Fibroblast of lung (primary cell): ENCODE data around the gene DRICH1. TPM values are rescaled to one million over a fixed set of nuclear protein-coding genes. Genes with fewer than 3 reads are reported as not detected.

ENCODE experiments used
- DNase-seq, 2 donors: peaks; one replicate each; pipeline versions ENCODE4 v3.0.0 to v3.0.0-alpha.2; 2010; ENCODE audit warnings: low read depth in 2 of 2
- H2AFZ ChIP-seq: 2 replicates; pipeline ENCODE4 v1.5.1; 2012; ENCODE audit warnings: low read length, control low read depth, inconsistent platforms
- H3K27ac ChIP-seq: 2 replicates; pipeline ENCODE4 v1.5.1; 2011; ENCODE audit warnings: low read length, control low read depth; ENCODE audit not compliant: insufficient read depth
- H3K27me3 ChIP-seq: 2 replicates; pipeline ENCODE4 v1.5.1; 2011; ENCODE audit warnings: mild to moderate bottlenecking, low read length; ENCODE audit not compliant: control insufficient read depth, insufficient read depth
- H3K36me3 ChIP-seq: 2 replicates; pipeline ENCODE4 v1.5.1; 2011; ENCODE audit warnings: low read length; ENCODE audit not compliant: control insufficient read depth, insufficient read depth
- H3K4me1 ChIP-seq: 2 replicates; pipeline ENCODE4 v1.5.1; 2011; ENCODE audit warnings: low read length; ENCODE audit not compliant: control insufficient read depth, insufficient read depth; ENCODE audit errors: extremely low read depth
- H3K4me2 ChIP-seq: 2 replicates; pipeline ENCODE4 v1.5.1; 2011; ENCODE audit warnings: low read length, control low read depth; ENCODE audit not compliant: insufficient read depth; ENCODE audit errors: extremely low read depth
- H3K4me3 ChIP-seq, 4 experiments: fragments of 200-600 bp in 1 of 4; sonication (generic) in 1 of 4; replicated peaks in 1 of 4; 2 replicates each; pipeline ENCODE4 v1.5.1; 2011 to 2016; ENCODE audit warnings: low read length in 4 of 4, low read depth in 3 of 4, mild to moderate bottlenecking in 3 of 4, control low read depth in 2 of 4, inconsistent platforms in 1 of 4, mixed read lengths in 1 of 4; ENCODE audit not compliant: insufficient read depth in 1 of 4; ENCODE audit errors: control extremely low read depth in 1 of 4
- H3K79me2 ChIP-seq: 2 replicates; pipeline ENCODE4 v1.5.1; 2012; ENCODE audit warnings: mild to moderate bottlenecking, low read length, inconsistent platforms; ENCODE audit not compliant: control insufficient read depth, insufficient read depth
- H3K9ac ChIP-seq: 2 replicates; pipeline ENCODE4 v1.5.1; 2011; ENCODE audit warnings: mild to moderate bottlenecking, low read length, control low read depth; ENCODE audit not compliant: insufficient read depth
- H3K9me3 ChIP-seq: 2 replicates; pipeline ENCODE4 v1.5.1; 2012; ENCODE audit warnings: low read depth, low read length; ENCODE audit not compliant: control insufficient read depth, insufficient read depth
- H4K20me1 ChIP-seq: 2 replicates; pipeline ENCODE4 v1.5.1; 2011; ENCODE audit warnings: low read length; ENCODE audit not compliant: control insufficient read depth, insufficient read depth; ENCODE audit errors: extremely low read depth
- EZH2 ChIP-seq: IDR thresholded peaks from 2 replicates; pipeline ENCODE4 v1.5.1; 2012; ENCODE audit warnings: low read length, control low read depth, mild to moderate bottlenecking; ENCODE audit errors: missing control alignments
- polyA minus RNA-seq: library from RNA; depleted of rRNA, polyadenylated mRNA; stranded (reverse); fragments of >200 nt; gene quantifications from 2 replicates; pipeline ENCODE4 v1.2.3, GENCODE V29; 2011; ENCODE audit warnings: low replicate concordance
- polyA plus RNA-seq, 2 donors: library from polyadenylated mRNA; depleted of rRNA in 1 of 2; stranded (reverse) in 1 of 2; unstranded in 1 of 2; fragments of >200 nt; gene quantifications; 2 replicates each; pipeline ENCODE4 v1.2.1, GENCODE V29; 2011 to 2012; ENCODE audit warnings: missing spikeins in 1 of 2
- total RNA-seq: library from RNA; depleted of rRNA; stranded (reverse); fragments of >200 nt; gene quantifications from 2 replicates; pipeline ENCODE4 v1.2.1, GENCODE V29; 2014
- TF ChIP-seq, protein P1 (sequence below), 2 donors: IDR thresholded peaks in 1 of 2; conservative IDR thresholded peaks in 1 of 2; 1 replicate in 1 of 2; 2 replicates in 1 of 2; pipeline ENCODE4 v1.5.1; 2011 to 2012; ENCODE audit warnings: low read length in 2 of 2, control low read depth in 1 of 2, inconsistent platforms in 1 of 2, low read depth in 1 of 2, mild to moderate bottlenecking in 1 of 2

DRICH1 gene, protein sequence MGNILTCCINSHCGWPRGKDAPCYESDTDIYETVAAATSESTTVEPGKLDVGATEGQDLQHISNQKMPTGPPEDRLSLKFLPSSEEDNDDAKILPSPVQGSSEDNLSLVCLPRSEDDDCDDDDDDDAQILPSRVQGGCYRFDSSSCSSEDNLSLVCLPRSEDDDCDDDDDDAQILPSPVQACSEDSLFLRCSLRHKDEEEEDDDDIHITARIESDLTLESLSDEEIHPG
- total RNA-seq (0.26 TPM in 1 of 2 replicates, not detected in the other), polyA plus RNA-seq (not detected in 2 replicates), polyA minus RNA-seq (not detected in 2 replicates)
- 0.08 TPM in 1 of 2 replicates, not detected in the other for polyA plus RNA-seq (2012)

DNA sequence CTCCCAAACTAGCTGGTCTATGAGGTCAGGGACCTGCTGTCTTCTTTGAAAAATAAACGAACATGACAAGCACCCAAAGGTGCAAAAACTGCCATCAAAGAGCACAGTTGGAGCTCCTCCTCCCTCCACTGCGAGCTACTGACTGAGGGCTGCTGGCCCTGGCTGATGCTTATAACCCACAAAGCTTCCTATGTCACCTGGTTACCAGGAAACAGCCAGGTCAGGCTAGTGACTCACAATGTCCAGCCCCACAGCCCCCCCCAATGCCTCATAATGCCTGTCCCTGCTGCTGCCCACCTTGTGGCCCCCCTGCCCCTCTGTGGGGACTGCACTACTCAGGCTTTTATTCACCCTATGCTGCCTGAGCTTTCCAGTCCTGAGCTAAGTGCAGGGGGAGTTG is at the start of gene DRICH1:
DRICH1 (minus strand) TSS at position 144 of the 400 bp plus-strand sequence. CDS start 298 bp downstream, outside the sequence.
- H3K4me1 ChIP-seq = no peaks in the 10 kb centered on the region
- TF ChIP-seq EZH2 = no peak
- TF ChIP-seq, protein P1, sequence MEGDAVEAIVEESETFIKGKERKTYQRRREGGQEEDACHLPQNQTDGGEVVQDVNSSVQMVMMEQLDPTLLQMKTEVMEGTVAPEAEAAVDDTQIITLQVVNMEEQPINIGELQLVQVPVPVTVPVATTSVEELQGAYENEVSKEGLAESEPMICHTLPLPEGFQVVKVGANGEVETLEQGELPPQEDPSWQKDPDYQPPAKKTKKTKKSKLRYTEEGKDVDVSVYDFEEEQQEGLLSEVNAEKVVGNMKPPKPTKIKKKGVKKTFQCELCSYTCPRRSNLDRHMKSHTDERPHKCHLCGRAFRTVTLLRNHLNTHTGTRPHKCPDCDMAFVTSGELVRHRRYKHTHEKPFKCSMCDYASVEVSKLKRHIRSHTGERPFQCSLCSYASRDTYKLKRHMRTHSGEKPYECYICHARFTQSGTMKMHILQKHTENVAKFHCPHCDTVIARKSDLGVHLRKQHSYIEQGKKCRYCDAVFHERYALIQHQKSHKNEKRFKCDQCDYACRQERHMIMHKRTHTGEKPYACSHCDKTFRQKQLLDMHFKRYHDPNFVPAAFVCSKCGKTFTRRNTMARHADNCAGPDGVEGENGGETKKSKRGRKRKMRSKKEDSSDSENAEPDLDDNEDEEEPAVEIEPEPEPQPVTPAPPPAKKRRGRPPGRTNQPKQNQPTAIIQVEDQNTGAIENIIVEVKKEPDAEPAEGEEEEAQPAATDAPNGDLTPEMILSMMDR (conservative IDR thresholded peaks at IDR 0.05 in 1 of 2, IDR thresholded peaks at IDR 0.05 in 1 of 2; ENCODE audit: low read depth in 1 of 2, low read length in 2 of 2) = no peak
- H3K36me3 ChIP-seq = no peaks in the 10 kb centered on the region
- no peak for DNase-seq
- H3K9me3 ChIP-seq = no peaks in the 10 kb centered on the region
- no peak within 1 kb of the TSS for H3K4me3 ChIP-seq
- H3K4me2 ChIP-seq = no peak within 1 kb of the TSS
- no peak within 1 kb of the TSS for H3K27ac ChIP-seq
- H3K27me3 ChIP-seq = no peaks in the 10 kb centered on the region
- H2AFZ ChIP-seq = no peak within 1 kb of the TSS
- H3K79me2 ChIP-seq = no peaks in the 10 kb centered on the region
- H4K20me1 ChIP-seq = no peaks in the 10 kb centered on the region
- no peak within 1 kb of the TSS for H3K9ac ChIP-seq

DNA sequence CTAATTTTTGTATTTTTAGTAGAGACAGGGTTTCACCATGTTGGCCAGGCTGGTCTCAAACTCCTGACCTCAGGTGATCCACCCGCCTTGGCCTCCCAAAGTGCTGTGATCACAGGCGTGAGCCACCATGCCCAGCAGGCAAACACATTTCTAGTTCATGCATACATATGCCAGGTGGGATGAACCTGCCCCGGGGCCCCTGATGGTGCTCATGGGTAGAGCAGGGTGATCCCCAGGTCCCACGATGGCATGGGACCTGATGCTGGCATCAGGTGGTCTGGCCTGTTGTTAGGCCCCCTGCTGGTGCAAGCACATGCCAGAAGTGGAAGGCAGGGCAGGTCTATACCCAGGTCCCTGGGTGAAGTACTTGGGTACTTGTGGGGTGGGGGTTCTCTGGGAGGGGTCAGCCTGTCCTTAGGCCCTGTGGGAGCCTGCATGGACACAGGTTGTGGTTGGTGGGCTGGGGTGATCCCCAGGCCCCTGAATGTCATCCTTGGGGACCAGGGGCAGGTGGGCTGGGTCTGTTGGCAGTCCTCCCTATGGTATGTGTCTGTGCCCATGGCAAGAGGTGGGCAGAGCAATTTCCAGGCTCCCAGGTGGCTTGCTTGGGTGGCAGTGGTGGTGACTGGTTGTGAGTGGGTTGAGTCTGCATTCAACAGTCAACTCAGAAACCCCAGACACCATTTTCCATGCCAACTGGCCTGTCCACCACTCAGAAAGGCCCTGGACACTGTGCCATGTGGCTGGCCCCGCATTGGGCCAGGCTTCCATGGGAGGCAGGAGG is 49.1 kb upstream of the DRICH1 start:
- Histone ChIP-seq H2AFZ (no peak overlapping the region), H3K4me3 (no peak overlapping the region), H3K4me1 (peaks cover 4% of the 10 kb centered on the region), H3K4me2 (no peak overlapping the region), H3K27ac (no peak overlapping the region), H3K79me2 (no peaks in the 10 kb centered on the region), H3K36me3 (no peaks in the 10 kb centered on the region), H4K20me1 (no peaks in the 10 kb centered on the region), H3K9ac (no peak overlapping the region), H3K9me3 (no peaks in the 10 kb centered on the region), H3K27me3 (no peaks in the 10 kb centered on the region)
- no peak for DNase-seq
- TF ChIP-seq EZH2 = no peak
- TF ChIP-seq, protein P1 (conservative IDR thresholded peaks at IDR 0.05 in 1 of 2, IDR thresholded peaks at IDR 0.05 in 1 of 2; ENCODE audit: low read depth in 1 of 2, low read length in 2 of 2) = no peak

DNA sequence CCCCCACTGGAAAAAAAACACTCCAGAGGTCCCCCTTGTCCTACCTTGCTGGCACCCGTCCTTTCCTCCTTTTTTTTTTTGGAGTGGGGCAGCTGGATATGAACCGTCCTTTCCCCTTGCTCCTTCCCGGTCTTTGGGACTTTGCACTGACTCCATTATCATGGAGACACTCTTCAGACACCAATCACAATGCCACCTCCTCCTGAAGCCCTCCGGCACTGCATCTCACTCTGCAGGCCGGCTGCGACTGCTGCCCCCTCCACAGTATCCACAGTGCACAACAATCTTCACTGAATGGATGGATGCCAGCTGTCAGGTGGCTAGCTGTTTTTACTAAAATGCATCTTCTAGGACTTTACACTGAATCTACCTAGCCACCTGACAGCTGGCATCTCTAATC is 46.0 kb upstream of the DRICH1 start:
- no peak overlapping the region for H3K4me2 ChIP-seq
- no peak overlapping the region for H3K4me3 ChIP-seq
- no peak for DNase-seq
- no peak for TF ChIP-seq EZH2
- TF ChIP-seq, protein P1 (conservative IDR thresholded peaks at IDR 0.05 in 1 of 2, IDR thresholded peaks at IDR 0.05 in 1 of 2; ENCODE audit: low read depth in 1 of 2, low read length in 2 of 2) = no peak
- H3K9ac ChIP-seq = no peak overlapping the region
- no peaks in the 10 kb centered on the region for H3K36me3 ChIP-seq
- H3K27ac ChIP-seq = no peak overlapping the region
- H3K9me3 ChIP-seq = no peaks in the 10 kb centered on the region
- H4K20me1 ChIP-seq = no peaks in the 10 kb centered on the region
- no peak overlapping the region for H2AFZ ChIP-seq
- no peaks in the 10 kb centered on the region for H3K4me1 ChIP-seq
- no peaks in the 10 kb centered on the region for H3K27me3 ChIP-seq
- no peaks in the 10 kb centered on the region for H3K79me2 ChIP-seq
